Cardiac septum (tissue), 1 donor: ENCODE measurements around the gene DND1. TPM values are rescaled to one million over a fixed set of nuclear protein-coding genes. Genes with fewer than 3 reads are reported as not detected.
A peak's percentile ranks its signal among the peaks of the same experiment; 100 is the strongest.
"Not testable (repeated sequence)": the region's sequence is repeated elsewhere in the genome, so short reads cannot be mapped to it uniquely, and the experiment has no call there.

Source experiments
- DNase-seq: peaks from one replicate; pipeline ENCODE4 v3.0.0-alpha.2; 2020; ENCODE audit warnings: low spot score
- intact Hi-C: fragments of 100-400 bp; cut with DNase I; formaldehyde crosslinking; loops from one replicate; pipeline ENCODE4 v1.14.0; 2022
- long read RNA-seq: library from polyadenylated mRNA; unstranded; transcript quantifications from one replicate; pipeline ENCODE4 v2.0.0, GENCODE V29; 2021
- total RNA-seq: library from RNA; stranded (reverse); fragmentation: NEBNext Ultra II Directional; extraction: Animal tissue kit (Norgen Biotek cat#: 25700); gene quantifications from one replicate; pipeline ENCODE4 v1.2.1, GENCODE V29; 2021
- donor health status: DM: no; HTN: no; CAD: no.

The DND1 gene
- total RNA-seq, result 0.48 TPM
- long read RNA-seq, partial matches to known transcripts, result 0 of 5 reads
- long read RNA-seq, other reads (novel, unspliced or antisense), result 5 of 5 reads

GRCh38 chr5:140673187-140673976, at the start of gene DND1:
DND1 (minus strand) TSS chr5:140673576; CDS start chr5:140673542, 34 bp downstream.
- intact Hi-C loops, result no loop called here
- DNase-seq, result no peak

- DNase-seq, intact Hi-C loops: not testable (repeated sequence)
These were observed 48.0 kb upstream of the DND1 start for GRCh38 chr5:140721395-140721794.

GRCh38 chr5:140720738-140721137, 47.4 kb upstream of the DND1 start:
- DNase-seq, intact Hi-C loops: not testable (repeated sequence)

- DNase-seq, result no peak
- intact Hi-C loops, result no loop called here
These were observed 44.9 kb upstream of the DND1 start for GRCh38 chr5:140718266-140718592.

- intact Hi-C loops, DNase-seq: not testable (repeated sequence)
These were observed 42.9 kb upstream of the DND1 start for GRCh38 chr5:140716238-140716637.

- DNase-seq, result no peak
- intact Hi-C loops, result loop anchor here (5.0 kb wide), 1 partner anchor 341 kb away; no protein-coding TSS in a partner anchor
These were observed 40.3 kb upstream of the DND1 start for GRCh38 chr5:140713562-140714094.

- no peak for DNase-seq
- intact Hi-C loops, result loop anchor here (5.0 kb wide), 1 partner anchor 339 kb away; no protein-coding TSS in a partner anchor
These were observed 38.4 kb upstream of the DND1 start for GRCh38 chr5:140711794-140712193.

GRCh38 chr5:140710899-140711552, 37.6 kb upstream of the DND1 start:
- peak; percentile 90 for DNase-seq
- intact Hi-C loops, result loop anchor here (5.0 kb wide), 1 partner anchor 339 kb away; no protein-coding TSS in a partner anchor

GRCh38 chr5:140708787-140709186, 35.4 kb upstream of the DND1 start:
- intact Hi-C loops, DNase-seq: not testable (repeated sequence)

- DNase-seq, result no peak
- intact Hi-C loops, result no loop called here
These were observed 34.4 kb upstream of the DND1 start for GRCh38 chr5:140707812-140708211.

GRCh38 chr5:140700177-140701144, 27.1 kb upstream of the DND1 start, which contains the start of gene ZMAT2:
ZMAT2 (plus strand) TSS chr5:140700447; CDS start chr5:140700461, 14 bp downstream.
- intact Hi-C loops, result no loop called here
- peak; percentile 98 for DNase-seq

- intact Hi-C loops, result no loop called here
- DNase-seq, result no peak
These were observed 23.6 kb upstream of the DND1 start for GRCh38 chr5:140696891-140697492.

- DNase-seq, result no peak
- intact Hi-C loops, result no loop called here
These were observed 20.9 kb upstream of the DND1 start for GRCh38 chr5:140694276-140694675.

- DNase-seq, result peak; percentile 96
- intact Hi-C loops, result loop anchor here (1.0 to 2.0 kb wide), 3 partner anchors 27 to 126 kb away; partner anchors contain the start of genes APBB3, IK, NDUFA2 and SLC35A4
These were observed 17.9 kb upstream of the DND1 start, which contains the start of the genes HARS1 and HARS2 for GRCh38 chr5:140690941-140691924. HARS1 (minus strand) TSS chr5:140691370; CDS start chr5:140691304, 66 bp downstream. HARS2 (plus strand) TSS chr5:140691455; CDS start chr5:140691649, 194 bp downstream.

GRCh38 chr5:140690376-140690932, 17.1 kb upstream of the DND1 start:
- no peak for DNase-seq
- intact Hi-C loops, result loop anchor here (2.0 kb wide), 2 partner anchors 44 to 126 kb away; partner anchors contain the start of genes APBB3, IK, NDUFA2 and SLC35A4

GRCh38 chr5:140678993-140679392, 5.6 kb upstream of the DND1 start:
- intact Hi-C loops, result no loop called here
- DNase-seq, result no peak

GRCh38 chr5:140677947-140678346, 4.6 kb upstream of the DND1 start:
- intact Hi-C loops, result no loop called here
- no peak for DNase-seq
